Thoracic aorta (tissue), 2 donors: ENCODE data around the gene ZNF32. TPM values are rescaled to one million over a fixed set of nuclear protein-coding genes. Genes with fewer than 3 reads are reported as not detected.
A peak's percentile ranks its signal among the peaks of the same experiment; 100 is the strongest.

Source experiments
- ATAC-seq: fragments of 150-250 bp; one replicate; pipeline ENCODE4 v1.8.0; 2017; ENCODE audit warnings: low read depth; ENCODE audit not compliant: insufficient number of reproducible peaks, low FRiP score
- DNase-seq: peaks from one replicate; pipeline ENCODE4 v3.0.0-alpha.2; 2020; ENCODE audit warnings: low spot score
- H3K27ac ChIP-seq, 2 donors: fragments of 200-600 bp; sonication (generic); 1 replicate in 1 of 2; 2 replicates in 1 of 2; pipeline ENCODE4 v1.5.1; 2016; ENCODE audit warnings: mild to moderate bottlenecking in 2 of 2, moderate library complexity in 2 of 2
- H3K27me3 ChIP-seq: fragments of 200-600 bp; sonication (generic); replicated peaks from 2 replicates; pipeline ENCODE4 v1.6.0; 2016; ENCODE audit warnings: mild to moderate bottlenecking; ENCODE audit not compliant: insufficient read depth
- H3K36me3 ChIP-seq: fragments of 200-600 bp; sonication (generic); one replicate; pipeline ENCODE4 v1.5.1; 2016
- H3K4me1 ChIP-seq, 2 donors: fragments of 200-600 bp; sonication (generic); 1 replicate in 1 of 2; 2 replicates in 1 of 2; pipeline versions ENCODE4 v1.5.1 to v1.6.0; 2016; ENCODE audit warnings: low read depth in 2 of 2, mild to moderate bottlenecking in 1 of 2; ENCODE audit not compliant: control insufficient read depth in 1 of 2
- H3K4me3 ChIP-seq: fragments of 200-600 bp; sonication (generic); 2 replicates; pipeline ENCODE4 v1.5.1; 2016; ENCODE audit warnings: mild to moderate bottlenecking
- H3K9me3 ChIP-seq: fragments of 200-600 bp; sonication (generic); 2 replicates; pipeline ENCODE4 v1.5.1; 2016
- CTCF ChIP-seq: fragments of 200-600 bp; sonication (generic); IDR thresholded peaks from one replicate; pipeline ENCODE4 v1.5.1; 2019; ENCODE audit warnings: antibody characterized with exemption
- total RNA-seq, 2 donors: library from RNA; depleted of rRNA; stranded (reverse); fragments of >200 nt; gene quantifications; one replicate each; pipeline versions ENCODE4 v1.1.0 to v1.2.3, GENCODE V29; 2016

ZNF32 gene
- total RNA-seq, 2 donors from 2014 or later = 19.6 to 22.9 TPM

- H3K4me3 ChIP-seq = no peak overlapping the region
- TF ChIP-seq CTCF = no peak
- no peaks in the 10 kb centered on the region for H3K27me3 ChIP-seq
- DNase-seq (no peak), ATAC-seq (no peak)
- no peaks in the 10 kb centered on the region for H3K36me3 ChIP-seq
- no peaks in the 10 kb centered on the region for H3K9me3 ChIP-seq
- peaks cover 0 to 12% of the 10 kb centered on the region in 2 donors for H3K4me1 ChIP-seq
- H3K27ac ChIP-seq = no peak overlapping the region
These were observed 32.5 kb upstream of the ZNF32 start for GRCh38 chr10:43681220-43681619.

GRCh38 chr10:43680035-43680434, 31.4 kb upstream of the ZNF32 start:
- ATAC-seq (no peak), DNase-seq (no peak)
- Histone ChIP-seq H3K27ac (no peak overlapping the region), H3K27me3 (no peaks in the 10 kb centered on the region), H3K4me1 (peaks cover 0 to 14% of the 10 kb centered on the region in 2 donors), H3K36me3 (no peaks in the 10 kb centered on the region), H3K4me3 (no peak overlapping the region), H3K9me3 (no peaks in the 10 kb centered on the region)
- TF ChIP-seq CTCF = no peak

- ATAC-seq = peak; percentile 57
These were observed 30.8 kb upstream of the ZNF32 start for GRCh38 chr10:43679509-43679908.

GRCh38 chr10:43678654-43679053, 30.0 kb upstream of the ZNF32 start:
- no peaks in the 10 kb centered on the region for H3K36me3 ChIP-seq
- no peaks in the 10 kb centered on the region for H3K27me3 ChIP-seq
- DNase-seq (no peak), ATAC-seq (no peak)
- no peaks in the 10 kb centered on the region for H3K9me3 ChIP-seq
- H3K4me3 ChIP-seq = no peak overlapping the region
- peaks cover 8 to 28% of the 10 kb centered on the region in 2 donors for H3K4me1 ChIP-seq
- no peak overlapping the region for H3K27ac ChIP-seq
- no peak for TF ChIP-seq CTCF

More at GRCh38 chr10:43679509-43679908, 30.8 kb upstream of the ZNF32 start:
- DNase-seq = no peak
- H3K9me3 ChIP-seq = no peaks in the 10 kb centered on the region
- no peak overlapping the region for H3K4me3 ChIP-seq
- H3K27ac ChIP-seq = no peak overlapping the region
- H3K27me3 ChIP-seq = no peaks in the 10 kb centered on the region
- TF ChIP-seq CTCF = no peak
- no peaks in the 10 kb centered on the region for H3K36me3 ChIP-seq
- peaks cover 4 to 19% of the 10 kb centered on the region in 2 donors for H3K4me1 ChIP-seq

- ATAC-seq (no peak), DNase-seq (no peak)
- H3K4me1 ChIP-seq = peaks cover 8 to 34% of the 10 kb centered on the region in 2 donors
- no peaks in the 10 kb centered on the region for H3K9me3 ChIP-seq
- no peak overlapping the region for H3K4me3 ChIP-seq
- no peak overlapping the region for H3K27ac ChIP-seq
- no peaks in the 10 kb centered on the region for H3K36me3 ChIP-seq
- H3K27me3 ChIP-seq = no peaks in the 10 kb centered on the region
- TF ChIP-seq CTCF = no peak
These were observed 28.2 kb upstream of the ZNF32 start for GRCh38 chr10:43676901-43677300.
